A549 (cell line): Measurements from ENCODE around the gene MXRA7. TPM values are rescaled to one million over a fixed set of nuclear protein-coding genes. Genes with fewer than 3 reads are reported as not detected.
A peak's percentile ranks its signal among the peaks of the same experiment; 100 is the strongest.
"Not testable (repeated sequence)": the region's sequence is repeated elsewhere in the genome, so short reads cannot be mapped to it uniquely, and the experiment has no call there.

Experiments
- ATAC-seq, 2 experiments: fragments of 200-7000 bp in 1 of 2; fragments of >200 bp in 1 of 2; cut with Nextera tagmentation in 1 of 2; cut with Tn5 transposase in 1 of 2; 3 replicates each; pipeline versions ENCODE4 v1.8.0 to v1.9.1; 2018 to 2020; ENCODE audit warnings: mild to moderate bottlenecking in 1 of 2, moderate library complexity in 1 of 2
- CTCF ChIA-PET: fragments of 300-600 bp; sonication (Branson Sonifier 250); formaldehyde crosslinking; extraction: SDS; loops from one replicate; lab custom pipeline; 2021; ENCODE audit warnings: antibody characterized with exemption, inconsistent platforms; lab: Yijun Ruan, JAX
- POLR2A ChIA-PET: fragments of 350-600 bp; formaldehyde crosslinking; extraction: SDS; loops from one replicate; lab custom pipeline; 2021; ENCODE audit warnings: antibody characterized with exemption, inconsistent platforms; lab: Yijun Ruan, JAX
- DNase-seq, 2 experiments: peaks; one replicate each; pipeline versions ENCODE4 v3.0.0 to v3.0.0-alpha.2; 2011 to 2016; ENCODE audit warnings: low read depth in 1 of 2, low spot score in 1 of 2
- FAIRE-seq: peaks from 2 replicates; lab custom pipeline; 2011; peaks lifted over from hg19 to GRCh38; lab: Jason Lieb, UNC
- H3K27ac ChIP-seq, 2 experiments: fragments of >200 bp; sonication (Bioruptor Twin); formaldehyde crosslinking; 3 replicates each; pipeline ENCODE4 v1.5.1; 2016 to 2017
- H3K4me1 ChIP-seq: fragments of >200 bp; sonication (Bioruptor Twin); formaldehyde crosslinking; 3 replicates; pipeline ENCODE4 v1.6.1; 2016
- H3K4me2 ChIP-seq: fragments of >200 bp; sonication (Bioruptor Twin); formaldehyde crosslinking; 3 replicates; pipeline ENCODE4 v1.6.1; 2016
- H3K4me3 ChIP-seq: fragments of >200 bp; sonication (Bioruptor Twin); formaldehyde crosslinking; 3 replicates; pipeline ENCODE4 v1.5.1; 2016
- H3K9me3 ChIP-seq: fragments of >200 bp; sonication (Bioruptor Twin); formaldehyde crosslinking; 3 replicates; pipeline ENCODE4 v1.6.1; 2016
- ATOH8 ChIP-seq: fragments of 250-450 bp; sonication (Bioruptor Pico); IDR thresholded peaks from 2 replicates; pipeline ENCODE4 v1.5.0; 2020; ENCODE audit warnings: low read depth, mild to moderate bottlenecking, moderate library complexity
- BCL3 ChIP-seq: fragments of >200 bp; sonication (Bioruptor Twin); formaldehyde crosslinking; IDR thresholded peaks from 3 replicates; pipeline ENCODE4 v1.6.1; 2016
- CEBPB ChIP-seq, 2 experiments: fragments of >200 bp in 1 of 2; sonication (Bioruptor Twin) in 1 of 2; formaldehyde crosslinking in 1 of 2; IDR thresholded peaks; 2 replicates each; pipeline ENCODE4 v1.6.1; 2012 to 2016
- FOSB ChIP-seq: fragments of 250-450 bp; sonication (Bioruptor Pico); IDR thresholded peaks from 2 replicates; pipeline ENCODE4 v1.5.0; 2020; ENCODE audit warnings: mild to moderate bottlenecking, moderate library complexity
- HOXB5 ChIP-seq: fragments of 250-450 bp; sonication (Bioruptor Pico); IDR thresholded peaks from 2 replicates; pipeline ENCODE4 v1.5.0; 2020; ENCODE audit warnings: mild to moderate bottlenecking, moderate library complexity
- POLR2AphosphoS2 ChIP-seq: conservative IDR thresholded peaks from 2 replicates; pipeline ENCODE4 v1.6.1; 2012; ENCODE audit warnings: low read length, improper control_type of control experiment, inconsistent platforms
- RAD21 ChIP-seq, 2 experiments: fragments of >200 bp in 1 of 2; sonication (Bioruptor Twin) in 1 of 2; formaldehyde crosslinking in 1 of 2; IDR thresholded peaks in 1 of 2; conservative IDR thresholded peaks in 1 of 2; 2 replicates in 1 of 2; 3 replicates in 1 of 2; pipeline ENCODE4 v1.6.1; 2012 to 2018; ENCODE audit warnings: inconsistent platforms in 1 of 2
- REST ChIP-seq: fragments of 200-600 bp; sonication (generic); IDR thresholded peaks from 2 replicates; pipeline ENCODE4 v1.6.1; 2016; ENCODE audit warnings: antibody characterized with exemption, mild to moderate bottlenecking, moderate library complexity
- TFCP2L1 ChIP-seq: fragments of 250-450 bp; sonication (Bioruptor Pico); IDR thresholded peaks from 2 replicates; pipeline ENCODE4 v1.5.0; 2021; ENCODE audit warnings: mild to moderate bottlenecking
- TP53 ChIP-seq: fragments of 250-450 bp; sonication (Bioruptor Pico); IDR thresholded peaks from 2 replicates; pipeline ENCODE4 v1.5.0; 2021; ENCODE audit warnings: mild to moderate bottlenecking, moderate library complexity
- WGBS: methylation state at CpG from one replicate; pipeline ENCODE4 v1.1.6; 2017; ENCODE audit errors: missing lambda C conversion rate; 5-methylcytosine and 5-hydroxymethylcytosine counted together
- polyA plus RNA-seq, 4 experiments: library from polyadenylated mRNA; depleted of rRNA in 3 of 4; stranded (reverse); fragments of >200 nt; fragmentation: RNase III in 1 of 4; extraction: RNeasy Plus Mini Kit Qiagen cat#74134 plus additional on column Dnase treatment in 1 of 4; gene quantifications; 2 replicates in 3 of 4; 3 replicates in 1 of 4; pipeline ENCODE4 v1.2.3, GENCODE V29; 2011 to 2017

The MXRA7 gene
- polyA plus RNA-seq, 2 of the 4 experiments (the other 2 are of a cell fraction): 47.8 to 57.2 TPM

GRCh38 chr17:76732734-76733617 lies 22.2 kb upstream of the MXRA7 start (continued):
- 0 out of 3 replicates have a peak, but pooled peaks have one; percentile 7 for TF ChIP-seq BCL3
- 0 out of 2 replicates have a peak, but pooled peaks have one; percentile 32 for TF ChIP-seq ATOH8 (CRISPR knock-in tag)
- TF ChIP-seq FOSB: peak; percentile 73
- no peak for TF ChIP-seq RAD21 (conservative IDR thresholded peaks at IDR 0.05 in 1 of 2, IDR thresholded peaks at IDR 0.05 in 1 of 2)
- TF ChIP-seq TFCP2L1 (CRISPR knock-in tag): peak; percentile 90
- TF ChIP-seq REST: 0 out of 2 replicates have a peak, but pooled peaks have one; percentile 31
- TF ChIP-seq, all 56 proteins: peak for 13

GRCh38 chr17:76731800-76732733 lies 21.3 kb upstream of the MXRA7 start:
- H3K4me3 ChIP-seq, POLR2A ChIA-PET, ATAC-seq, DNase-seq, FAIRE-seq, H3K27ac ChIP-seq, H3K9me3 ChIP-seq: not testable (repeated sequence)
- Histone ChIP-seq H3K4me1 (peaks cover 35% of the 10 kb centered on the region), H3K4me2 (peak overlapping the region; percentile 86; the same call in 1 of the 3 replicates)
- CTCF ChIA-PET: interaction anchor here (1.3 to 5.3 kb wide), 6 partner anchors 12 to 334 kb away, joined by 3 to 31 read pairs (median 5); no protein-coding TSS in a partner anchor
- TF ChIP-seq POLR2AphosphoS2: peak; percentile 58; the same call in 1 of the 2 replicates
- peak; percentile 70; the same call in 1 of the 2 replicates for TF ChIP-seq TP53 (CRISPR knock-in tag)
- TF ChIP-seq HOXB5 (CRISPR knock-in tag): peak; percentile 32; the same call in 1 of the 2 replicates
- TF ChIP-seq TFCP2L1 (CRISPR knock-in tag): peak; percentile 35
- TF ChIP-seq CEBPB (IDR thresholded peaks at IDR 0.05): 0 out of 4 replicates have a peak, but pooled peaks of 1 of the 2 experiments have one; percentile 6
- TF ChIP-seq BCL3: 0 out of 3 replicates have a peak, but pooled peaks have one; percentile 12
- WGBS: 87% methylated on average over 13 of the region's 13 CpGs
